Panc1 (cell line): ENCODE measurements around the gene CCDC69.

ENCODE experiments used
- TCF7L2 ChIP-seq: IDR thresholded peaks from 2 replicates; pipeline ENCODE4 v1.6.1; 2011; ENCODE audit warnings: mild to moderate bottlenecking, low read depth, low read length, inconsistent platforms
- TF ChIP-seq, protein P1 (sequence below): fragments of 450-650 bp; IDR thresholded peaks from 2 replicates; pipeline ENCODE4 v1.5.1; 2017; ENCODE audit warnings: mild to moderate bottlenecking
- TF ChIP-seq, protein P2 (sequence below), 2 experiments: IDR thresholded peaks; 2 replicates each; pipeline ENCODE4 v1.6.1; 2011 to 2012; ENCODE audit warnings: low read depth in 2 of 2, control low read depth in 1 of 2, low read length in 1 of 2, mild to moderate bottlenecking in 1 of 2, moderate library complexity in 1 of 2; ENCODE audit not compliant: insufficient read depth in 1 of 2

GRCh38 chr5:151225475-151225874 is 1.6 kb upstream of the CCDC69 start:
- TF ChIP-seq, protein P1, sequence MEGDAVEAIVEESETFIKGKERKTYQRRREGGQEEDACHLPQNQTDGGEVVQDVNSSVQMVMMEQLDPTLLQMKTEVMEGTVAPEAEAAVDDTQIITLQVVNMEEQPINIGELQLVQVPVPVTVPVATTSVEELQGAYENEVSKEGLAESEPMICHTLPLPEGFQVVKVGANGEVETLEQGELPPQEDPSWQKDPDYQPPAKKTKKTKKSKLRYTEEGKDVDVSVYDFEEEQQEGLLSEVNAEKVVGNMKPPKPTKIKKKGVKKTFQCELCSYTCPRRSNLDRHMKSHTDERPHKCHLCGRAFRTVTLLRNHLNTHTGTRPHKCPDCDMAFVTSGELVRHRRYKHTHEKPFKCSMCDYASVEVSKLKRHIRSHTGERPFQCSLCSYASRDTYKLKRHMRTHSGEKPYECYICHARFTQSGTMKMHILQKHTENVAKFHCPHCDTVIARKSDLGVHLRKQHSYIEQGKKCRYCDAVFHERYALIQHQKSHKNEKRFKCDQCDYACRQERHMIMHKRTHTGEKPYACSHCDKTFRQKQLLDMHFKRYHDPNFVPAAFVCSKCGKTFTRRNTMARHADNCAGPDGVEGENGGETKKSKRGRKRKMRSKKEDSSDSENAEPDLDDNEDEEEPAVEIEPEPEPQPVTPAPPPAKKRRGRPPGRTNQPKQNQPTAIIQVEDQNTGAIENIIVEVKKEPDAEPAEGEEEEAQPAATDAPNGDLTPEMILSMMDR: no peak
- TF ChIP-seq, protein P2, sequence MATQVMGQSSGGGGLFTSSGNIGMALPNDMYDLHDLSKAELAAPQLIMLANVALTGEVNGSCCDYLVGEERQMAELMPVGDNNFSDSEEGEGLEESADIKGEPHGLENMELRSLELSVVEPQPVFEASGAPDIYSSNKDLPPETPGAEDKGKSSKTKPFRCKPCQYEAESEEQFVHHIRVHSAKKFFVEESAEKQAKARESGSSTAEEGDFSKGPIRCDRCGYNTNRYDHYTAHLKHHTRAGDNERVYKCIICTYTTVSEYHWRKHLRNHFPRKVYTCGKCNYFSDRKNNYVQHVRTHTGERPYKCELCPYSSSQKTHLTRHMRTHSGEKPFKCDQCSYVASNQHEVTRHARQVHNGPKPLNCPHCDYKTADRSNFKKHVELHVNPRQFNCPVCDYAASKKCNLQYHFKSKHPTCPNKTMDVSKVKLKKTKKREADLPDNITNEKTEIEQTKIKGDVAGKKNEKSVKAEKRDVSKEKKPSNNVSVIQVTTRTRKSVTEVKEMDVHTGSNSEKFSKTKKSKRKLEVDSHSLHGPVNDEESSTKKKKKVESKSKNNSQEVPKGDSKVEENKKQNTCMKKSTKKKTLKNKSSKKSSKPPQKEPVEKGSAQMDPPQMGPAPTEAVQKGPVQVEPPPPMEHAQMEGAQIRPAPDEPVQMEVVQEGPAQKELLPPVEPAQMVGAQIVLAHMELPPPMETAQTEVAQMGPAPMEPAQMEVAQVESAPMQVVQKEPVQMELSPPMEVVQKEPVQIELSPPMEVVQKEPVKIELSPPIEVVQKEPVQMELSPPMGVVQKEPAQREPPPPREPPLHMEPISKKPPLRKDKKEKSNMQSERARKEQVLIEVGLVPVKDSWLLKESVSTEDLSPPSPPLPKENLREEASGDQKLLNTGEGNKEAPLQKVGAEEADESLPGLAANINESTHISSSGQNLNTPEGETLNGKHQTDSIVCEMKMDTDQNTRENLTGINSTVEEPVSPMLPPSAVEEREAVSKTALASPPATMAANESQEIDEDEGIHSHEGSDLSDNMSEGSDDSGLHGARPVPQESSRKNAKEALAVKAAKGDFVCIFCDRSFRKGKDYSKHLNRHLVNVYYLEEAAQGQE (IDR thresholded peaks at IDR 0.05; ENCODE audit: insufficient read depth in 1 of 2, low read depth in 2 of 2, low read length in 1 of 2): no peak
- TF ChIP-seq TCF7L2: no peak
